ENCODE data around the gene PDS5A.
"Not testable (repeated sequence)": the region's sequence is repeated elsewhere in the genome, so short reads cannot be mapped to it uniquely, and the experiment has no call there.

PDS5A gene

DNA sequence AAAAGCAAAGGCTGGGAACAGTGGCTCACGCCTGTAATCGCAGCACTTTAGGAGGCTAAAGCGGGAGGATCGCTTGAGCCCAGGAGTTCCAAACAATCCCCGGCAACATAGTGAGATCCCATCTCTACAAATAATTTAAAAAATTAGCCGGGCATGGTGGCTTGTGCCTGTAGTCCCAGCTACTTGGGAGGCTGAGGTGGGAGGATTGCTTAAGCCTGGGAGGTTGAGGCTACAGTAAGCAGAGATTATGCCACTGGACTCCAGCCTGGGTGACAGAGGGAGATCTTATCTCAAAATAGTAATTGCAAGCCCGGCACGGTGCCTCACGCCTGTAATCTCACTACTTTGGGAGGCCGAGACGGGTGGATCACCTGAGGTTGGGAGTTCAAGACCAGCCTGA is 139.3 kb downstream of the PDS5A start:
- DNase-seq (ENCODE audit: low read depth in 3 of 3) = not testable (repeated sequence)

DNA sequence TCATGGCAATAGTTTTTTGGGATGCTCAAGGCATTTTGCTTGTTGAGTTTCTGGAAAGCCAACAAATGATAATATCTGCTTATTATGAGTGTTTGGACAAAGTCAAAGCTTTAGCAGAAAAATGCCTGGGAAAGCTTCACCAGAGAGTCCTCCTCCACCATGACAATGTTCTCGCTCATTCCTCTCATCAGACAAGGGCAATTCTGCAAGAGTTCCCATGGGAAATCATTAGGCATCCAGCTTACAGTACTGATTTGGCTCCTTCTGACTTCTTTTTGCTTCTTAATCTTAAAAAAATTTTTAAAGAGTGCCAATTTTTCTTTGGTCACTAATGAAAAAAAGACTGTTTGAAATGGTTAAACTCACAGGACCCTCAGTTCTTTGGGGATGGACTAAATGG is 143.4 kb downstream of the PDS5A start:
- no peak for DNase-seq (ENCODE audit: low read depth in 3 of 3)

DNA sequence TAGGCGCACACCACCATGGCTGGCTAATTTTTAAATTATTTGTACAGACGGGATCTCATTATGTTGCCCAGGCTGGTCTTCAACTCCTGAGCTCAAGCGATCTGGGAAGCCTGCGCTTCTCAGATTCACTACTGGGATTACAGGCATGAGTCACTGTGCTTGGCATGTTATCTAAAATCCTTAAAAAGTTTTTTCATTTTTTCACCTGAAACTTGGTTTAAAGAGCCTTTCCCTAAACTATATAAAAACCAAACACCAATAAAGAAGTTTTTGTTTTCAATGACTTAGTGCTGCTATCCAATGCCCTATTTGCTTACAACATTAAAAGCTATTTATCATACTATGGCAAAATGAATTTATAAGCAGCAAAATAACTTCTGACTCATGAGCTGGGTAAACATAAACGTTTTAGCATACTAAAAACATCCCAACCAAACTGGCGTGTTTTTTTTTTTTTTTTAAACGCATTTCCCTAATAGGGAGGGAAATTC is 151.9 kb downstream of the PDS5A start:
- DNase-seq (ENCODE audit: low read depth in 3 of 3) = no peak

DNA sequence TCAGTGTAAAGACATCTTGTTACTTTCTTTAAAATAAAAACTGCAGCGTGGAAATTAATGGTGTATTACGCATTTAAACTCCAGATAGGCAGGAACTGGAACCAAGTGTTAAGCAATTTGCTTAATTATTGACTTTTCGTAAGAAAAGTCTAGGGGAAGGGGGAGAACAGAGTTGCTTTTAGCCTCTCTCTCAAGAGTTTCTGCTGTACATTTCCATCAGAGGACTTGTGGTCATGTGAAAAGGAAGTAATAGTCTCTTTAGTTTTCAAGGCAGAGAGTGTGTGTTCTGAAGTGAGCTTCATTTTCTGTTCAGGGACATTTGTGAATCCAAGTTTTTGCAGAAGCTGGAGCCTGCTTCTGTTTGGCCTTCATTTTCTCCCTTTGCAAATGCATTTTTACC is 152.6 kb downstream of the PDS5A start:
- DNase-seq (ENCODE audit: low read depth in 3 of 3) = no peak

DNA sequence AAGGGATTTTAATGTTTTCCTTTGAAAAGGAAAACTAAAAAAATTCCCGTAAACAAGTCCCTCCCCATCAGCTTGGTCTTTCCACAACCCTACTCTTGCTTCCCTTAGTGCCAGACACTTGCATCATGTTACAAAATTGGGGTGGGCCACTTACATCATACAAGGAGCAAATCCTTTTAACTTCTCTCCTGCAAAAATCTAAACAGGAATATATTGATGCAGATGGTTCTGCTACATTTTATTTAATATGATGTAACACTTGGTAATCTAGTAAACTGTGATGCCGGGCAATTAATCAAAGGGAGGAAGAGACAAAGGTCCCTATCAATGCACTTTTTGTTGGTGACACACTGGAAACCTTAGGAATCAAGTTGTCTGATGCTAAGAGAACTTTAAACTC is 154.5 kb downstream of the PDS5A start:
- DNase-seq (ENCODE audit: low read depth in 3 of 3) = no peak

DNA sequence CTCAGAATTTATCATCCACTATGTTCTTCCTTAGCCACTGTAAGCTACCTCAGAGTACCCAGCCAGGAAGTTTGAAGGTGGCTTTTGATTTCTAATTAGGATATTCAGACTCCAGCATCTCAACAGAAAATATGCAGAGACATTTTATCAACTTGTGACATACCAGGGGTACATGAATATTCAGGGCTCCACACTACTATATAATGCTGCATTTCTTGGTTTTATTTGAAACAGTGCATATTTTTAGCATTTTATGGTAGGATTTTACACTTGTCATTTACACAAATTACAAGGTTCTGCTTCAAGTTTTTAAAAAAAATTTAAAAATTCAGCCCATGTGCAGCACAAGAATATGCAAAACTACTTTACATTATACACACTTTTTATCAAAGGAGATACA is 155.0 kb downstream of the PDS5A start:
- DNase-seq (ENCODE audit: low read depth in 3 of 3) = no peak

DNA sequence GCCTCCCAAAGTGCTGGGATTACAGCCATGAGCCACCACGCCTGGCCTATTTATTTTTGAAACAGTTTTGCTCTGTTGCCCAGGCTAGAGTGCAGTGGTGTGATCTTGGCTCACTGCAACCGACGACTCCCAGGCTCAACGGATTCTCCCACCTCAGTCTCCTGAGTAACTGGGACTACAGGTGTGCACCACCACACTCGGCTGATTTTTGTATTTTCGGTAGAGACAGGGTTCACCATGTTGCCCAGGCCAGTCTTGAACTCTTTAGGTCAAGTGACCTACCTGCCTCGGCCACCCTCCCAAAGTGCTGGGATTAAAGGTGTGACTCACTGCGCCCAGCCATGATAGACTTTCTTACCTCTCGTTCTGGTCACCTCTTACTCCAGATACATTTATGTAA is 155.8 kb downstream of the PDS5A start:
- no peak for DNase-seq (ENCODE audit: low read depth in 3 of 3)

DNA sequence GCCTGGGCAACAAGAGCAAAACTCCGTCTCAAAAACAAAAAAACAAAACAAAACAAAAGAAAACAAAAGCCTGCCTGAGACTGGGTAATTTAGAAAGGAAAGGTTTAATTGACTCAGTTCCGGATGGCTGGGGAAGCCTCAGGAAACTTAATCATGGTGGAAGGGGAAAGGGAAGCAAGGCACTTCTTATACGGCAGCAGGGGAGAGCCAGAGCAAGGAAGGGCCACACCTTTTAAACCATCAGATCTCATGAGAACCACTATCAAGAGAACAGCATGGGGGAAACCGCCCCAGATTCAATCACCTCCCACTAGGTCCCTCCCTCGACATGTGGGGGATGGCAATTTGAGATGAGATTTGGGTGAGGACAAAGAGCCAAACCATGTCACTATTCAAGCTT is 157.5 kb downstream of the PDS5A start:
- no peak for DNase-seq (ENCODE audit: low read depth in 3 of 3)

DNA sequence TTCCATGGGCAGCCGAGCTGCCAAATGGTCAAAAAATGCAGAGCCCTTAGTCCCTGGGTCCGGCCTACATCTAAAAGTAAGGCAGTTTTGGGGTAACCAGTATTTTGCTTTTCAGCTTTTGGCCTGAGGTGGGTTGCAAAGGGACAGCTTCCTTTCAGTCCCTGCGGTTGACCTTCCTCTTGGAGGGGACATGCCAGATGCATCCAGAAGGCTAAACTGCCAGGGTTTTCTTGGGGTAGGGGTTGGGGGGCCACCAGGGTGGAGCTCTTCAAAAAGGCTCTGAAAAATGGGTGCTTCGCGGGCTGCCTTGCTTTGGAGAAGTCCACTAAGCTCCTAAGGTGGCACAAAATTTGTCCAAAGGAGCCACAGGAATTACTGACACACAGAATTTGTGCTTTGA is 159.1 kb downstream of the PDS5A start:
- no peak for DNase-seq (ENCODE audit: low read depth in 3 of 3)

DNA sequence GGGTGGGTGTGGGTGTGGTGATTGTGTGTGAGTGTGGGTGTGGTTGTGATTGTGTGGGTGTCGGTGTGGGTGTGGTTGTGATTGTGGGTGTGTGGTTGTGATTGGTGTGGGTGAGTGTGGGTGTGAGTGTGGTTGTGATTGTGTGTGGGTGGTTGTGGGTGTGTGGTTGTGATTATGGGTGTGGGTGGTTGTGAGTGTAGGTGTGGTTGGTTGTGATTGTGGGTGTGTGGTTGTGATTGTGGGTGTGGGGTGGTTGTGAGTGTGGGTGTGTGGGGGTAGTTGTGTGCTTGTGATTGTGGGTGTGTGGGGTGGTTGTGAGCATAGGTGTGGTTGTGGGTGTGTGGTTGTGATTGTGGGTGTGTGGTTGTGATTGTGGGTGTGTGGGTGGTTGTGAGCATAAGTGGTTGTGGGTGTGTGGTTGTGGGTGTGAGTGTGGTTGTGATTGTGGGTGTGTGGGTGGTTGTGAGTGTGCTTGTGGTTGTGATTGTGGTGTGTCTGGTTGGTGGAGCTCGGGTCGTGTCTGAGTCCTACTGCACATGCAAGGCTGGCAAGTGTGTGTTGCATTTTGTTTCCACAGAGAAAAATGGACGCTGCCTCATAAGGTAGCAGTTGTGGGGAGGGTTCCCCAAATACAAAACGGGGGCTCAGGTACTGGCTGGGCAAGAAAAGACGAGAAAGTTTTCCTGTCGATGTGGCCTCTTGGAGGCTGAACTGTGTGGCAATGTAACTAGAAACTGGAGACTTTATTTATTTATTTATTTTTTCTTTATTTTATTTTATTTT is 163.1 kb downstream of the PDS5A start:
- no peak for DNase-seq (ENCODE audit: low read depth in 3 of 3)

DNA sequence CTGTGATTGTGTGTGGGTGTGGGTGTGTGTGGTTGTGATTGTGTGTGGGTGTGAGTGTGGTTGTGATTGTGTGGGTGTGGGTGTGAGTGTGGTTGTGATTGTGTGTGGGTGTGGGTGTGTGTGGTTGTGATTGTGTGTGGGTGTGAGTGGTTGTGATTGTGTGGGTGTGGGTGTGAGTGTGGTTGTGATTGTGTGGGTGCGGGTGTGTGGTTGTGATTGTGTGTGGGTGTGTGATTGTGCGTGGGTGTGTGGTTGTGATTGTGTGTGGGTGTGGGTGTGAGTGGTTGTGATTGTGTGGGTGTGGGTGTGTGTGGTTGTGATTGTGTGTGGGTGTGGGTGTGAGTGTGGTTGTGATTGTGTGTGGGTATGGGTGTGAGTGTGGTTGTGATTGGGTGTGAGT is 163.9 kb downstream of the PDS5A start:
- DNase-seq (ENCODE audit: low read depth in 3 of 3) = not testable (repeated sequence)

DNA sequence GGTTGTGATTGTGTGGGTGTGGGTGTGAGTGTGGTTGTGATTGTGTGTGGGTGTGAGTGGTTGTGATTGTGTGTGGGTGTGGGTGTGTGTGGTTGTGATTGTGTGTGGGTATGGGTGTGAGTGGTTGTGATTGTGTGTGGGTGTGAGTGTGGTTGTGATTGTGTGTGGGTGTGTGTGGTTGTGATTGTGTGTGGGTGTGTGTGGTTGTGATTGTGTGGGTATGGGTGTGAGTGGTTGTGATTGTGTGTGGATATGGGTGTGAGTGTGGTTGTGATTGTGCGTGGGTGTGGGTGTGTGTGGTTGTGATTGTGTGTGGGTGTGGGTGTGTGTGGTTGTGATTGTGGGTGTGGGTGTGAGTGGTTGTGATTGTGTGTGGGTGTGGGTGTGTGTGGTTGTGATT is 164.7 kb downstream of the PDS5A start:
- DNase-seq (ENCODE audit: low read depth in 3 of 3) = not testable (repeated sequence)

DNA sequence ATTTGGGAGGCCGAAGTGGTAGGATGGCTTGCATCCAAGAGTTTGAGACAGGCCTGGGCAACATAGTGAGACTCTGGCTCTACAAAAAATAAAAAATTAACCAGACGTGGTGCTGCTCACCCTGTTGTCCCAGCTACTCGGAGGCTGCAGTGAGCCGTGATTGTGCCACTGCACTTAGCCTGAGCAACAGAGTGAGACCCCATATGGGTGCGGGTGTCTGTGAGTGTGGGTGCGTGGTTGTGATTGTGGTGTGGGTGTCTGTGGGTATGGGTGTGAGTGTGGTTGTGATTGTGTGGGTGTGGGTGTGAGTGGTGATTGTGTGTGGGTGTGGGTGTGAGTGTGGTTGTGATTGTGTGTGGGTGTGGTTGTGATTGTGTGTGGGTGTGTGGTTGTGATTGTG is 165.2 kb downstream of the PDS5A start:
- no peak for DNase-seq (ENCODE audit: low read depth in 3 of 3)

DNA sequence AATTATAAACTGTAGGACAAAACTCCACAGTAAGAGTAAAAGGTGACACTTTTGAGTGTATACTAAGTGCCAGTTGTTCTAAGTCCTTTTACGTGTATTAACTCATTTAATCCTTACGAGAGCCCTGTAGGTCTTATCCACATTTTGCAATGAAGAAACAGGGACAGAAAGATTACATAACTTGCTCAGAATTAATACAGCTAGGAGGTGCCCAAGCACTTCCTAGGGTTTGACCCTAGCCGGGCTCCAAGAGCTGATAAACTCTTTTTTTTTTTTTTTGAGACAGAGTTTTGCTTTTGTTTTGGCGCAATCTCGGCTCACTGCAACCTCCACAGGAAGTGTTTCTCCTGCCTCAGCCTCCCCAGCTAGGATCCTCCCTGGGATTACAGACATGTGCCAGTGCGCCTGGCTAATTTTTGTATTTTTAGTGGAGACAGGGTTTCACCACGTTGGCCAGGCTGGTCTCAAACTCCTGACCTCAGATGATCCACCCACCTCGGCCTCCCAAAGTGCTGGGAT is 169.4 kb downstream of the PDS5A start:
- no peak for DNase-seq (ENCODE audit: low read depth in 3 of 3)

DNA sequence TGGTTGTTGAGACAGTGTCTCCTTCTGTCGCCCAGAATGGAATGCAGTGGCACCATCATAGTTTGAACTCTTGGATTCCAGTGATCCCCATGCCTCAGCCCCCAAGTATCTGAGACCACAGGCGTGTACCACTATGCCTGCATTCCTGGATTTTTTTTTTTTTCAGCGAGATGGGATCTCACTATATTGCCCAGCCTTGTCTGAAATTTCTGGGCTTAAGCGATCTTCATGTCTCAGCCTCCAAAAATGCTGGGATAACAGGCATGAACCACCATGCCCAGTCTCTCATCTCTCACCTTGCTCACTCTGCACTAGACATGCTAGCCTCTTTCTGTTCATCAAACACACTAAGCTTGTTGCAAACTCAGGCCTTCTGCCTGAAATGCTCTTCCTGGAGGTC is 175.7 kb downstream of the PDS5A start:
- no peak for DNase-seq (ENCODE audit: low read depth in 3 of 3)

DNA sequence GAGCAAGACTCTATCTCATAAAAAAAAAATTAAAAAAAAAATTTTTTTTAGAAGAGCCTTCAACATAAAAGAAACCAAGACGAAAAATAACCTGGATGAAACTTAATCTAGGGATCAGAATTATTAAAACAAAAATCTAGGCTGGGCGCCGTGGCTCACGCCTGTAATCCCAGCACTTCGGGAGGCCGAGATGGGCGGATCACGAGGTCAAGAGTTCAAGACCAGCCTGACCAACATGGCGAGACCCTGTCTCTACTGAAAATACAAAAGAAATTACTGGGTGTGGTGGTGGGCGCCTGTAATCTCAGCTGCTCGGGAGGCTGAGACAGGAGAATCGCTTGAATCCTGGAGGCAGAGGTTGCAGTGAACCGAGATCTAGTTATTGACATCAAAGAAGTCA is 184.7 kb downstream of the PDS5A start:
- DNase-seq (ENCODE audit: low read depth in 3 of 3) = not testable (repeated sequence)

DNA sequence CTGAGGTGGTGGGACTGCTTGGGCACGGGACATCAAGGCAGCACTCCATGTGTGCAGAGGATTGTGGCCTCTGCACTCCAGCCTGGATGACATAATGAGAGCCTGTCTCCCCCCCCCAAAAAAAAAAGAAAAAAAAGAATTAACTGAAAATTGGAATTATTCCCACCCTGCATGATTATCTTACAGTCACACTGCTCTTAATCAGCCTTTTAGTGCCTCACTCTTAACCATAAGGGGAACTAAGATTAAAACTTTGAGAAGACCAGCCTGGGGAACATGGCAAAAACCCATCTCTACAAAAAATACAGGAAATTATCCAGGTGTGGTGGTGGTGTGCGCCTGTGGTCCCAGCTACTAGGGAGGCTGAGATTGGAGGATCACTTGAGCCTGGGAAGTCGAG is 185.2 kb downstream of the PDS5A start:
- DNase-seq (ENCODE audit: low read depth in 3 of 3) = no peak

DNA sequence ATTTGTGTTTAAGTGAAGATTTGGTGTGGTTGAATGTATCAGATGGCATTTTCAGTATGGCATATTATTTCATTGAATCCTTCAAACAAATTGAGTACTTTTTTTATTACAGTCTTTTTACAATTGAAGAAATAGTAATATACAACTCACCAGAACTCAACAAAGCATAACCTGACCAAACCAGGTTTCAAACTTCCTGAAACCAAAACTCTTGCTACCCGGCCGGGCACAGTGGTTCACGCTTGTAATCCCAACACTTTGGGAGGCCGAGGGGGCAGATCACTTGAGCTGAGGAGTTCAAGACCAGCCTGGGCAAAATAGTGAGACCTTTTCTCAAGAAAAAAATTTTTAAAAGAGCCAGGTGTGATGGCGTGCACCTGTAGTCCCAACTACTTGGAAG is 185.6 kb downstream of the PDS5A start:
- DNase-seq (ENCODE audit: low read depth in 3 of 3) = no peak

DNA sequence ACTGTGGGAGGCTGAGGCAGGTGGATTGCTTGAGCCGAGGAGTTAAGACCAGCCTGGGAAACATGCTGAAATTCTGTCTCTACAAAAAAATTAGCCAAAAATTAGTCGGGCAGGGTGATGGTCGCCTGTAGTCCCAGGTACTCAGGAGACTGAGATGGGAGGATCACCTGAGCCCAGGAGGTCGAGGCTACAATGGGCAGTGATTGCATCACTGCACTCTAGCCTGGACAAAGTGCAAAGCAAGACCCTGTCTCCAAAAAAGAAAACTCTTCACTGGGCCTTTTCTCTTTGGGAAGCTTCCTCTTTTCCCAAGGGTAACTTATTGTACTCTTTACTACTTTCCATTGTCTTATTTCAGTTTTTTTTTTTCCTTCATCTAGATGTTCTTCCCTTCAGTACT is 190.9 kb downstream of the PDS5A start:
- DNase-seq (ENCODE audit: low read depth in 3 of 3) = no peak

DNA sequence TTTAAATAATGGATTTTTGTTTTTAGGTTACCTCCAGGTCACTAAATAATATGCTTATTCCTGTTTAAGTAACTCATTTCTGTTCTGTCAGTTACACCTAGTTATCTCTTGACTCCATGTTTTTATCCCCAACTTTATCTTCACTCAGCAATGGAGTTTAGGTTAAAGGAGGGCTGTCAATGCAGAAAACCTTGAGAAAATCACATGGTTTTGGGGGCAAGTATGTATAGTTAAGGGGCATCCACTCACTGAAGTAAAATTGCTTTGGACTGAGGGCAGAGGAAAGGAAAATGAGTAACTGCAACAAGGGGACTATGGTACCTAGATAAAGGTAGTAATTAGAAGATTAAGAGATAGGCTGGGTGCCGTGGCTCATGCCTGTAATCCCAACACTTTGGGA is 192.6 kb downstream of the PDS5A start:
- DNase-seq (ENCODE audit: low read depth in 3 of 3) = no peak

DNA sequence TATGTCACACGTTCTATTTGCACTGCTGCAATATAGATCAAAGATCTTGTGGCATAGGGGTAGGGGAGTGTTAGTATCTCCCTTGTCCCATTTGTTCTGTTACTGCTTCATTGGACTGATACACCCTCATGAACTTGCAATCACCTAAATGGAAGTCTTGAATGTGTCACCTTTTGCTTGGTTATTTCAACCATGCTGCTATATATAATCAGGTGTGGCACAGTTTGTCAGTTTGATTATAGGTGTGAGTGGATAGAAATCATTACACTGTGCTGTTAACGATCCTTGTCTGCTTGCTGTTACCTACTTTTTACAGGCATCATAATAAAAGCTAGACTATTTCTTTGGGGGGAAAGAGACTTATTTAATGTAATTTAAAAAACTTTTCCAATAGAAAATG is 195.7 kb downstream of the PDS5A start:
- DNase-seq (ENCODE audit: low read depth in 3 of 3) = not testable (repeated sequence)
